ENCODE measurements around the gene FUT3. TPM values are rescaled to one million over a fixed set of nuclear protein-coding genes. Genes with fewer than 3 reads are reported as not detected.
"Not testable (repeated sequence)": the region's sequence is repeated elsewhere in the genome, so short reads cannot be mapped to it uniquely, and the experiment has no call there.

FUT3 gene
- total RNA-seq, 1 donor from 2014 or later, result 0.84 TPM

GRCh38 chr19:5890099-5890498, 38.9 kb upstream of the FUT3 start:
- H3K4me1 ChIP-seq (ENCODE audit: insufficient read depth, low read length), result peaks cover 6% of the 10 kb centered on the region
- Mint-ChIP-seq H3K36me3 (ENCODE audit: low read depth, unreplicated experiment) (no peaks in the 10 kb centered on the region), H3K27ac (ENCODE audit: unreplicated experiment) (no peak overlapping the region), H3K4me1 (ENCODE audit: low read depth, unreplicated experiment) (no peaks in the 10 kb centered on the region), H3K4me3 (ENCODE audit: unreplicated experiment) (no peak overlapping the region), H3K9me3 (ENCODE audit: unreplicated experiment) (no peaks in the 10 kb centered on the region), H3K27me3 (ENCODE audit: low read depth, unreplicated experiment) (peaks cover 6% of the 10 kb centered on the region)
- no peak overlapping the region for H2AFZ ChIP-seq (ENCODE audit: low read depth, low read length)
- H4K20me1 ChIP-seq (ENCODE audit: insufficient read depth, low read length), result peaks cover 16% of the 10 kb centered on the region
- H3K4me3 ChIP-seq (ENCODE audit: insufficient read depth, low read depth, low read length), result no peak overlapping the region
- no peak overlapping the region for H3K27ac ChIP-seq (ENCODE audit: low read depth, low read length)
- DNase-seq (ENCODE audit: low read depth) (no peak), FAIRE-seq (no peak)
- no peaks in the 10 kb centered on the region for H3K27me3 ChIP-seq (ENCODE audit: insufficient read depth, low read length)
- no peak overlapping the region for H3K9ac ChIP-seq (ENCODE audit: low read length)
- H3K4me2 ChIP-seq (ENCODE audit: low read length), result no peak overlapping the region
- TF ChIP-seq, protein P1, sequence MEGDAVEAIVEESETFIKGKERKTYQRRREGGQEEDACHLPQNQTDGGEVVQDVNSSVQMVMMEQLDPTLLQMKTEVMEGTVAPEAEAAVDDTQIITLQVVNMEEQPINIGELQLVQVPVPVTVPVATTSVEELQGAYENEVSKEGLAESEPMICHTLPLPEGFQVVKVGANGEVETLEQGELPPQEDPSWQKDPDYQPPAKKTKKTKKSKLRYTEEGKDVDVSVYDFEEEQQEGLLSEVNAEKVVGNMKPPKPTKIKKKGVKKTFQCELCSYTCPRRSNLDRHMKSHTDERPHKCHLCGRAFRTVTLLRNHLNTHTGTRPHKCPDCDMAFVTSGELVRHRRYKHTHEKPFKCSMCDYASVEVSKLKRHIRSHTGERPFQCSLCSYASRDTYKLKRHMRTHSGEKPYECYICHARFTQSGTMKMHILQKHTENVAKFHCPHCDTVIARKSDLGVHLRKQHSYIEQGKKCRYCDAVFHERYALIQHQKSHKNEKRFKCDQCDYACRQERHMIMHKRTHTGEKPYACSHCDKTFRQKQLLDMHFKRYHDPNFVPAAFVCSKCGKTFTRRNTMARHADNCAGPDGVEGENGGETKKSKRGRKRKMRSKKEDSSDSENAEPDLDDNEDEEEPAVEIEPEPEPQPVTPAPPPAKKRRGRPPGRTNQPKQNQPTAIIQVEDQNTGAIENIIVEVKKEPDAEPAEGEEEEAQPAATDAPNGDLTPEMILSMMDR (IDR thresholded peaks at IDR 0.05; ENCODE audit: insufficient read depth, low read depth, low read length), result no peak
- no peak for TF ChIP-seq EZH2 (IDR thresholded peaks at IDR 0.05; ENCODE audit: insufficient read depth, low read length)
- H3K79me2 ChIP-seq (ENCODE audit: insufficient read depth, low read length), result no peaks in the 10 kb centered on the region
- H3K36me3 ChIP-seq (ENCODE audit: insufficient read depth, low read length), result no peaks in the 10 kb centered on the region
- H3K9me3 ChIP-seq (ENCODE audit: insufficient read depth, low read depth, low read length), result no peaks in the 10 kb centered on the region

GRCh38 chr19:5889288-5889971, 38.2 kb upstream of the FUT3 start:
- Histone ChIP-seq H4K20me1 (ENCODE audit: insufficient read depth, low read length) (peaks cover 12% of the 10 kb centered on the region), H3K9ac (ENCODE audit: low read length) (no peak overlapping the region), H2AFZ (ENCODE audit: low read depth, low read length) (no peak overlapping the region), H3K27me3 (ENCODE audit: insufficient read depth, low read length) (no peaks in the 10 kb centered on the region), H3K4me2 (ENCODE audit: low read length) (no peak overlapping the region), H3K4me1 (ENCODE audit: insufficient read depth, low read length) (peaks cover 6% of the 10 kb centered on the region), H3K79me2 (ENCODE audit: insufficient read depth, low read length) (no peaks in the 10 kb centered on the region), H3K9me3 (ENCODE audit: insufficient read depth, low read depth, low read length) (no peaks in the 10 kb centered on the region), H3K27ac (ENCODE audit: low read depth, low read length) (no peak overlapping the region), H3K4me3 (ENCODE audit: insufficient read depth, low read depth, low read length) (no peak overlapping the region), H3K36me3 (ENCODE audit: insufficient read depth, low read length) (no peaks in the 10 kb centered on the region)
- Mint-ChIP-seq H3K27ac (ENCODE audit: unreplicated experiment) (no peak overlapping the region), H3K4me1 (ENCODE audit: low read depth, unreplicated experiment) (no peaks in the 10 kb centered on the region), H3K4me3 (ENCODE audit: unreplicated experiment) (no peak overlapping the region), H3K36me3 (ENCODE audit: low read depth, unreplicated experiment) (no peaks in the 10 kb centered on the region), H3K9me3 (ENCODE audit: unreplicated experiment) (no peaks in the 10 kb centered on the region), H3K27me3 (ENCODE audit: low read depth, unreplicated experiment) (peaks cover 6% of the 10 kb centered on the region)
- FAIRE-seq (no peak), DNase-seq (ENCODE audit: low read depth) (no peak)
- no peak for TF ChIP-seq EZH2 (IDR thresholded peaks at IDR 0.05; ENCODE audit: insufficient read depth, low read length)
- TF ChIP-seq, protein P1 (IDR thresholded peaks at IDR 0.05; ENCODE audit: insufficient read depth, low read depth, low read length), result no peak

- H3K9me3 ChIP-seq (ENCODE audit: insufficient read depth, low read depth, low read length); H3K9ac ChIP-seq (ENCODE audit: low read length); H3K27me3 Mint-ChIP-seq (ENCODE audit: low read depth, unreplicated experiment); FAIRE-seq; H3K79me2 ChIP-seq (ENCODE audit: insufficient read depth, low read length); H3K27ac ChIP-seq (ENCODE audit: low read depth, low read length); H3K9me3 Mint-ChIP-seq (ENCODE audit: unreplicated experiment); H3K4me3 ChIP-seq (ENCODE audit: insufficient read depth, low read depth, low read length); H3K27me3 ChIP-seq (ENCODE audit: insufficient read depth, low read length); H2AFZ ChIP-seq (ENCODE audit: low read depth, low read length); H3K36me3 Mint-ChIP-seq (ENCODE audit: low read depth, unreplicated experiment); DNase-seq (ENCODE audit: low read depth); H3K4me2 ChIP-seq (ENCODE audit: low read length); H4K20me1 ChIP-seq (ENCODE audit: insufficient read depth, low read length); H3K4me1 ChIP-seq (ENCODE audit: insufficient read depth, low read length); H3K27ac Mint-ChIP-seq (ENCODE audit: unreplicated experiment); H3K4me3 Mint-ChIP-seq (ENCODE audit: unreplicated experiment); H3K4me1 Mint-ChIP-seq (ENCODE audit: low read depth, unreplicated experiment); H3K36me3 ChIP-seq (ENCODE audit: insufficient read depth, low read length): not testable (repeated sequence)
Measured at GRCh38 chr19:5884065-5884811, 33.0 kb upstream of the FUT3 start.

- not testable (repeated sequence) for H3K9ac ChIP-seq (ENCODE audit: low read length); H3K4me2 ChIP-seq (ENCODE audit: low read length); H3K9me3 ChIP-seq (ENCODE audit: insufficient read depth, low read depth, low read length); H3K4me1 ChIP-seq (ENCODE audit: insufficient read depth, low read length); H3K27me3 Mint-ChIP-seq (ENCODE audit: low read depth, unreplicated experiment); DNase-seq (ENCODE audit: low read depth); H3K9me3 Mint-ChIP-seq (ENCODE audit: unreplicated experiment); FAIRE-seq; H3K4me3 ChIP-seq (ENCODE audit: insufficient read depth, low read depth, low read length); H2AFZ ChIP-seq (ENCODE audit: low read depth, low read length); H3K27me3 ChIP-seq (ENCODE audit: insufficient read depth, low read length); H3K36me3 Mint-ChIP-seq (ENCODE audit: low read depth, unreplicated experiment); H3K4me3 Mint-ChIP-seq (ENCODE audit: unreplicated experiment); H3K27ac Mint-ChIP-seq (ENCODE audit: unreplicated experiment); H3K4me1 Mint-ChIP-seq (ENCODE audit: low read depth, unreplicated experiment); H3K27ac ChIP-seq (ENCODE audit: low read depth, low read length); H3K36me3 ChIP-seq (ENCODE audit: insufficient read depth, low read length); H4K20me1 ChIP-seq (ENCODE audit: insufficient read depth, low read length); H3K79me2 ChIP-seq (ENCODE audit: insufficient read depth, low read length)
Measured at GRCh38 chr19:5883157-5883873, 32.1 kb upstream of the FUT3 start.
